OCI-LY1 (cell line): ENCODE results near the gene PIK3R5.

Source experiments
- EZH2 ChIP-seq: fragments of 200-600 bp; sonication (generic), shearing (Covaris generic); IDR thresholded peaks from 2 replicates; pipeline ENCODE4 v1.8.0; 2017; ENCODE audit warnings: borderline replicate concordance, mixed run types, mild to moderate bottlenecking, antibody characterized with exemption, low read length, moderate library complexity, mixed read lengths
- TF ChIP-seq, protein P1 (sequence below): fragments of 200-600 bp; sonication (generic), shearing (Covaris generic); IDR thresholded peaks from 2 replicates; pipeline ENCODE4 v1.5.1; 2017; ENCODE audit warnings: mild to moderate bottlenecking, antibody characterized with exemption, low read length, moderate library complexity, mixed read lengths

GRCh38 chr17:8881606-8882005 is 83.9 kb downstream of the PIK3R5 start:
- TF ChIP-seq, protein P1, sequence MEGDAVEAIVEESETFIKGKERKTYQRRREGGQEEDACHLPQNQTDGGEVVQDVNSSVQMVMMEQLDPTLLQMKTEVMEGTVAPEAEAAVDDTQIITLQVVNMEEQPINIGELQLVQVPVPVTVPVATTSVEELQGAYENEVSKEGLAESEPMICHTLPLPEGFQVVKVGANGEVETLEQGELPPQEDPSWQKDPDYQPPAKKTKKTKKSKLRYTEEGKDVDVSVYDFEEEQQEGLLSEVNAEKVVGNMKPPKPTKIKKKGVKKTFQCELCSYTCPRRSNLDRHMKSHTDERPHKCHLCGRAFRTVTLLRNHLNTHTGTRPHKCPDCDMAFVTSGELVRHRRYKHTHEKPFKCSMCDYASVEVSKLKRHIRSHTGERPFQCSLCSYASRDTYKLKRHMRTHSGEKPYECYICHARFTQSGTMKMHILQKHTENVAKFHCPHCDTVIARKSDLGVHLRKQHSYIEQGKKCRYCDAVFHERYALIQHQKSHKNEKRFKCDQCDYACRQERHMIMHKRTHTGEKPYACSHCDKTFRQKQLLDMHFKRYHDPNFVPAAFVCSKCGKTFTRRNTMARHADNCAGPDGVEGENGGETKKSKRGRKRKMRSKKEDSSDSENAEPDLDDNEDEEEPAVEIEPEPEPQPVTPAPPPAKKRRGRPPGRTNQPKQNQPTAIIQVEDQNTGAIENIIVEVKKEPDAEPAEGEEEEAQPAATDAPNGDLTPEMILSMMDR, result no peak
- TF ChIP-seq EZH2, result no peak
